Measurements from ENCODE around the gene NFKBIE.
"Not testable (repeated sequence)": the region's sequence is repeated elsewhere in the genome, so short reads cannot be mapped to it uniquely, and the experiment has no call there.

The NFKBIE gene

DNA sequence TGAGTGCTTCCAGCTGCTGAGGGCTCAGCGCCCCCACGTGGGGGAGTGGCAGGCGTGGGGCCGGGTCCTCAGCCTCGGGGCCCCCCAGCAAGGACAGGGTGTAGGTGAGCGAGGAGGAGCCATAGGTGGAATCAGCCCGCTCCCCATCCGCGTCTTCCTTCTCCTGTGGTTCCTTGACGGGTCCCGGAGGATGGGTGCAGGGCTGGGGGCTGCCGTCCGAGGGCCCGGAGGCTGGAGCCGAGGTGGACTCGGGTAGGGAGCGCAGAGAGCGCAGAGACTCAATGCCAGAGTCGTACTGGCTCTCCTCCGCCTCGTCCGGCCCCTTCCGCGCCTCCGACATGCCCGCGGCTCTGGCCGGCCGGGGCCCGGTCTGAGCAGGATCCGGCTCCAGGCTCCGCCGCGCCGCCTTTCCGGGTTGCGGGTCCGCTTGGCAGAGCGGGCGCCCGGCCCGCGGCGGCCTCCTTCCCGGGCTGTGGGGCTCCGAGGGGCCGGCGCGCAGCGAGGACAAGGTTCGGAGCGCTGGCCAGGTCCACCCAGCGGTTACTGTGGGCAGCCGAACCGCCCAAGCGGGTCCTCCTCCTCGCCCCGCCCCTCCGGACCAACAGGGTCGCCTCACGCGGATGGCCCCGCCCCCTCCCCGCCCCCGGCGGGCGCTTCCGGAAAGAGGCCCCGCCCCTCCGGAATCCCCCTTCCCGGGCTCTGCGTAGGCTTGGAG lies at the start of gene NFKBIE:
NFKBIE (minus strand) TSS at position 545 of the 715 bp plus-strand sequence; CDS start at position 340, 205 bp downstream.
- DNase-seq = peak; percentile 63 to 72

GRCh38 chr6:44314657-44315056 lies 49.3 kb upstream of the NFKBIE start:
- DNase-seq = not testable (repeated sequence)

- DNase-seq = peak; percentile 88 to 89
Measured at GRCh38 chr6:44312901-44313788, 47.8 kb upstream of the NFKBIE start, which contains the start of gene AARS2. TSS of gene AARS2 (minus strand) at chr6:44313347. CDS start at chr6:44313323, 24 bp downstream.

DNA sequence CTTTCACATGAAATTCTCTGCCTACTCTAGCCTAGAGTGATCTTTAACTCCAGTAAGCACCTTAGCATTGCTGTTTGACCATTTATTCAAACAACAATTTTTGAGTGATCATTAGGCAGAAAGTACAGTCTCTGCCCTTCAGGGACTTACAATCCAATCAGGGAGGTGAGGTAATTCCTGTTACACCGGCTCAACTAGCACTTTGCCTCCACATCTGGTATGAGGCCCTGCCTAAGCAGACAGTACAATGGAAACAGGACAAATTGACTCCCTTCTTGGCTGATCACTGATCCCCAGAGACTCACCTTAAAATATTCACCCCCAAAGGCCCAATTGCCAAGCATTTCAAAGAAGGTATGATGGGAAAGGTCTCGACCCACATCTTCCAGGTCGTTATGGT lies 46.4 kb upstream of the NFKBIE start:
- DNase-seq = no peak

GRCh38 chr6:44311304-44311703 lies 46.0 kb upstream of the NFKBIE start:
- no peak for DNase-seq

- no peak for DNase-seq
Measured at GRCh38 chr6:44310241-44310640, 44.9 kb upstream of the NFKBIE start.

GRCh38 chr6:44309631-44310030 lies 44.3 kb upstream of the NFKBIE start:
- no peak for DNase-seq

- DNase-seq = no peak
Measured at GRCh38 chr6:44309092-44309491, 43.7 kb upstream of the NFKBIE start.

- DNase-seq = no peak
Measured at GRCh38 chr6:44307217-44307616, 41.9 kb upstream of the NFKBIE start.

GRCh38 chr6:44306710-44307109 lies 41.4 kb upstream of the NFKBIE start:
- DNase-seq = no peak

GRCh38 chr6:44305200-44305725 lies 39.9 kb upstream of the NFKBIE start:
- DNase-seq = no peak

- peak; percentile 26 to 33 for DNase-seq
Measured at GRCh38 chr6:44304282-44305199, 39.2 kb upstream of the NFKBIE start.

GRCh38 chr6:44303842-44304241 lies 38.5 kb upstream of the NFKBIE start:
- DNase-seq = no peak

- DNase-seq = no peak
Measured at GRCh38 chr6:44302856-44303255, 37.5 kb upstream of the NFKBIE start.

DNA sequence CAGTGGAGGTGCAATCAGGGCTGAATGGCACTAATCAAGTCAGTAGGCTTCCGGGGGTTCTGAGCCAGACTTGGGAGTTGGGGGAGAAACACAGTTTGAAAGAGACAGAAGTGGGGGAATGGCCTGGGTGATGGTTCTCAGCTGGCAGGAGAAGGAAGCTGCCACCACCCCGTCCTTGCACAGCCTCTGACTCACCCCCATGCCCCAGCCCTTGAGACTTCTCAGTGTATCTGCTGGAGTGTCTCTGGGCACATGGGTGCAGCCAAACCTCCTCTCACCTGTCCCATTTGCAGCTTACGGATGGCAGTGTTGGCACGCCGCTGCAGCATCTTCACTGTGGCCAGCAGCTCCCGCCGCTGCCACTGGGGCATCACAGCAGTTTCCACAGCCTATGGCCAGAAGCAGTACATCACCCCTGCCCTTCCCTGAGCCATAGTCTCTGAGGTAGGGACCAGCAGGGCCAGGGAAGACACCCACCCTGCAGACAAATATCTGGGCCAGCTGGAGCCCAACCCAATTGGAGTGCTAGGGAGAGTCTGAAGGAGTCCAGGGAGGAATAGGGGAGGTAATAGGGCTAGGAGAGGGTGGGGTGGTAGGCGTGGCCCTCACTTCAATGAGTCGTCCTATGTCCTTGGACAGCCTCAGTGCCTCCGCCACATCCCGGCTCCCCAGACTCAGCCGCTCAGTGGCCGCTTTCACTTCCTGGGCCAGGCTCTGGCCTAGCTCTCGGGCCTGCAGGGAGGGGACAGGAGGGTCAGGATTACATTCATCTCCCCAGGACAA lies 36.6 kb upstream of the NFKBIE start:
- no peak for DNase-seq

GRCh38 chr6:44301106-44301505 lies 35.8 kb upstream of the NFKBIE start:
- DNase-seq = no peak

DNA sequence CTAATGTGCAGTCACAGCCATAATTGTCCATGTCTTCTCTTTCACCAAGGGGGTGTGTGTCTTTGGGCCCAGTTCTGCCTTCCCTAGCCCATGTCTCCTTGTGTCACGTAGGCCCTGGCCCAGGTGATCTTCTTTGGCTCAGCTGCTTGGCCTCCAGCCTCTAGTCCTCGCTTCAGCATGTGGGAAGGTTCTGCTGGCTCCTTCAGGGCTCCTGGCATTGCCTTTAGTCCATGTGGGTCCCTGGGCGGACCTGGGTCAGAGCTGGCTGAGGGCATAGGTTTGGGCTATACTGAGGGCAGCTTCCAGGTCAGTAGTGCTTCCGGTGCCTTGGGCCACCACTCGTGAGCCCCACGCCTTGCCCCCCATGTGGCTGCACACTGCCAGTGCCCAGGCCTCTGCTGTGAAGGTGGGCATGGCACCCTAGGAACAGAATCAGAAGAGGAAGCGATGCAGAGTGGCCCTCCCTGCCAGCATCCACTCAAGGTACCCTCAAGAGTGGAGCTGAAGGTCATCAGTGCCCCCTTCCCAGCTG lies 35.0 kb upstream of the NFKBIE start:
- no peak for DNase-seq

DNA sequence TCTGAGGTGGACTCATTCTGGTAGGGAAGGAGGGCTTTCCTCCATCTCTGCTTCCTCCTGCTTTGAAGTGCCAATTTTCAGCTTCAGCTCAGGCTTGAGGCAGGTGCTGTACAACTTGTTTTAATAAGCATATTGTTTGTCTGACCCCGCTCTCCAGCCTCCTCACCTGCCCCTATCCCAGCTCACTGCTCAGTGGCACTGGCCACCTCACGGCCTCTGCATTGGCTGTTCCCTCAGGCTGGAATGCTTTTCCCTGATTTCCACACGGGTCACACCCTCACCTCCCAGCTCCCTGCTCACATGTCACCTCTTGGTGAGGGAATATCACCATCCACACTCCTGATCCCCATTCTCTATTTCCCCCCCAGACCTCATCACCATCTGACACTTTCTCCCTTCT lies 33.5 kb upstream of the NFKBIE start:
- no peak for DNase-seq

GRCh38 chr6:44298055-44298803 lies 32.9 kb upstream of the NFKBIE start:
- DNase-seq = no peak

Data from AML-193 (cell line).